AG09309 (cell line): Measurements from ENCODE around the gene C6orf47.

ENCODE experiments used
- DNase-seq: peaks from one replicate; pipeline ENCODE4 v3.0.0-alpha.2; 2010; ENCODE audit warnings: low read depth
- H3K4me3 ChIP-seq: 2 replicates; pipeline ENCODE4 v1.5.1; 2011; ENCODE audit warnings: mild to moderate bottlenecking, low read depth, low read length, moderate library complexity; ENCODE audit not compliant: control insufficient read depth
- TF ChIP-seq, protein P1 (sequence below): IDR thresholded peaks from 2 replicates; pipeline ENCODE4 v1.5.1; 2011; ENCODE audit warnings: mild to moderate bottlenecking, low read depth, low read length, inconsistent platforms; ENCODE audit not compliant: insufficient read depth, control insufficient read depth; ENCODE audit errors: missing control alignments

C6orf47 gene

GRCh38 chr6:31680226-31681134 is 19.9 kb upstream of the C6orf47 start, which contains the start of gene LY6G5C:
Gene LY6G5C (minus strand): TSS chr6:31681067. CDS start chr6:31680373, 694 bp downstream.
- H3K4me3 ChIP-seq = peak within 1 kb of the TSS; percentile 48
- TF ChIP-seq, protein P1, sequence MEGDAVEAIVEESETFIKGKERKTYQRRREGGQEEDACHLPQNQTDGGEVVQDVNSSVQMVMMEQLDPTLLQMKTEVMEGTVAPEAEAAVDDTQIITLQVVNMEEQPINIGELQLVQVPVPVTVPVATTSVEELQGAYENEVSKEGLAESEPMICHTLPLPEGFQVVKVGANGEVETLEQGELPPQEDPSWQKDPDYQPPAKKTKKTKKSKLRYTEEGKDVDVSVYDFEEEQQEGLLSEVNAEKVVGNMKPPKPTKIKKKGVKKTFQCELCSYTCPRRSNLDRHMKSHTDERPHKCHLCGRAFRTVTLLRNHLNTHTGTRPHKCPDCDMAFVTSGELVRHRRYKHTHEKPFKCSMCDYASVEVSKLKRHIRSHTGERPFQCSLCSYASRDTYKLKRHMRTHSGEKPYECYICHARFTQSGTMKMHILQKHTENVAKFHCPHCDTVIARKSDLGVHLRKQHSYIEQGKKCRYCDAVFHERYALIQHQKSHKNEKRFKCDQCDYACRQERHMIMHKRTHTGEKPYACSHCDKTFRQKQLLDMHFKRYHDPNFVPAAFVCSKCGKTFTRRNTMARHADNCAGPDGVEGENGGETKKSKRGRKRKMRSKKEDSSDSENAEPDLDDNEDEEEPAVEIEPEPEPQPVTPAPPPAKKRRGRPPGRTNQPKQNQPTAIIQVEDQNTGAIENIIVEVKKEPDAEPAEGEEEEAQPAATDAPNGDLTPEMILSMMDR = peak; percentile 86
- DNase-seq = peak; percentile 81

- TF ChIP-seq, protein P1 = no peak
These were observed 17.4 kb upstream of the C6orf47 start for GRCh38 chr6:31677955-31678354.

DNA sequence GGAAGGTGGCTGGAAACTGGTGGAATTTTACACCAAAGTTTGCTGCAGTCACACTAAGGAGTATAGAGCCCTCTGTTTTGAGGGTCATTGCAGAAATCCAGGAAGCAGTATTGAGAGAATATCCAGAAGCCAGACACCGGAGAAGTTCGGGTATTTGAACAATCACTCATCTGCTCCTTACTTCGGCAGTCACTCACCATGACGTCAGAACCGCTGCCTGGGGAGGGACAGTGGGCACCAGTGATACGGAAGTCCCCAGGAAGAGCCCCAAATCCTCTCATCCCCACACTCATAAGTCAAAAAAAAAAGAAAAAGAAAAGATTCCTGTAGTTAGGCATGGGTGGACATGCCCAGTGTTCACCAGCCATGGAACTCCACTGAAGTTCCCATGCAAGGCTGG is 16.3 kb upstream of the C6orf47 start:
- no peak for DNase-seq
- H3K4me3 ChIP-seq = no peak overlapping the region
- TF ChIP-seq, protein P1 = no peak

More at GRCh38 chr6:31677955-31678354, 17.4 kb upstream of the C6orf47 start:
- DNase-seq = no peak
- no peak overlapping the region for H3K4me3 ChIP-seq

- H3K4me3 ChIP-seq = no peak overlapping the region
- DNase-seq = no peak
- TF ChIP-seq, protein P1 = no peak
These were observed 15.8 kb upstream of the C6orf47 start for GRCh38 chr6:31676322-31676903.

GRCh38 chr6:31669676-31670075 is 9.1 kb upstream of the C6orf47 start, which contains the start of gene LY6G5B:
Gene LY6G5B (plus strand): TSS chr6:31669976. CDS start chr6:31670951, 975 bp downstream.
- TF ChIP-seq, protein P1 = no peak
- no peak for DNase-seq
- no peak within 1 kb of the TSS for H3K4me3 ChIP-seq

DNA sequence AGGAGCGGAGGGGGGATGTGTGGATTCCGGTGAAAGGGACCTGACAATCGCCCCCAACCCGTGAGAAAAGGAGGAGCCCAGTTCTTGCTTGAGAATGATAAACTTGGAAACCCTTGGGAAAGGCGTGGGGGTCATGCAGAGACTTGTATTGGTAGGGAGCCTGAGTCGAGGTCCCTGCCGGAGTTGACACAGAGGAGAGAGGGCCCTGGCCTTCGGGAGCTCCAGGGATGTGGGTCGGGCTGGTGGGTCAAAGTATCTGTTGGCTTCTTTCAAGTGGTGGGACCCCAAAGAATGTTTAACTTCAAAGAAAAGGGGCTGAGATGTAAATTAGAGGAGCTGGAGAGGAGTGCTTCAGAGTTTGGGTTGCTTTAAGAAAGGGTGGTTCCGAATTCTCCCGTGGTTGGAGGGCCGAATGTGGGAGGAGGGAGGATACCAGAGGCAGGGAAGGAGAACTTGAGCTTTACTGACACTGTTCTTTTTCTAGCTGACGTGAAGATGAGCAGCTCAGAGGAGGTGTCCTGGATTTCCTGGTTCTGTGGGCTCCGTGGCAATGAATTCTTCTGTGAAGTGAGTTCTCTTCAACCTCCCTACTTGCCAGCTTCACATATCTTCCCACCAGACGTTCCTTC is 5.9 kb upstream of the C6orf47 start:
- TF ChIP-seq, protein P1 = no peak
- DNase-seq = no peak

More for the DNA sequence above, 5.9 kb upstream of the C6orf47 start:
- H3K4me3 ChIP-seq = peak overlapping the region; percentile 95
